Ascending aorta (tissue), 2 donors: Measurements from ENCODE around the gene DBF4B. TPM values are rescaled to one million over a fixed set of nuclear protein-coding genes. Genes with fewer than 3 reads are reported as not detected.
"Not testable (repeated sequence)": the region's sequence is repeated elsewhere in the genome, so short reads cannot be mapped to it uniquely, and the experiment has no call there.

ENCODE experiments used
- DNase-seq, 2 donors: peaks; one replicate each; pipeline ENCODE4 v3.0.0-alpha.2; 2019; ENCODE audit warnings: low spot score in 2 of 2
- H3K27ac ChIP-seq, 2 donors: fragments of 200-600 bp; sonication (generic); one replicate each; pipeline ENCODE4 v1.5.1; 2016 to 2017; ENCODE audit warnings: mild to moderate bottlenecking in 1 of 2
- H3K27me3 ChIP-seq: fragments of 200-600 bp; sonication (generic); one replicate; pipeline ENCODE4 v1.5.1; 2017
- H3K36me3 ChIP-seq, 2 donors: fragments of 200-600 bp; sonication (generic); one replicate each; pipeline ENCODE4 v1.5.1; 2016
- H3K4me1 ChIP-seq, 2 donors: fragments of 200-600 bp; sonication (generic); one replicate each; pipeline ENCODE4 v1.5.1; 2016 to 2017; ENCODE audit warnings: mild to moderate bottlenecking in 1 of 2
- H3K4me3 ChIP-seq, 2 donors: fragments of 200-600 bp; sonication (generic); one replicate each; pipeline ENCODE4 v1.5.1; 2016 to 2017; ENCODE audit warnings: mild to moderate bottlenecking in 1 of 2
- H3K9me3 ChIP-seq, 2 donors: fragments of 200-600 bp; sonication (generic); one replicate each; pipeline ENCODE4 v1.5.1; 2016
- CTCF ChIP-seq, 3 experiments: fragments of 200-600 bp in 2 of 3; fragments of 450-650 bp in 1 of 3; sonication (generic) in 2 of 3; IDR thresholded peaks; one replicate each; pipeline ENCODE4 v1.5.1; 2016 to 2019; ENCODE audit warnings: antibody characterized with exemption in 3 of 3, mild to moderate bottlenecking in 1 of 3, moderate library complexity in 1 of 3
- intact Hi-C: fragments of 100-400 bp; cut with DNase I; formaldehyde crosslinking; loops from one replicate; pipeline ENCODE4 v1.15.1; 2023
- total RNA-seq: library from RNA; depleted of rRNA; stranded (reverse); fragments of >200 nt; gene quantifications from one replicate; pipeline ENCODE4 v1.1.0, GENCODE V29; 2016

Gene DBF4B
- total RNA-seq, 1 donor from 2014 or later = 9.7 TPM

GRCh38 chr17:44688675-44689476 lies 19.6 kb upstream of the DBF4B start:
- no peaks in the 10 kb centered on the region for H3K27me3 ChIP-seq
- peaks cover 0 to 11% of the 10 kb centered on the region in 2 donors for H3K4me1 ChIP-seq
- peak overlapping the region; percentile 75 to 76 for H3K4me3 ChIP-seq
- H3K27ac ChIP-seq = peak overlapping the region; percentile 72
- H3K9me3 ChIP-seq = no peaks in the 10 kb centered on the region
- DNase-seq = no peak
- TF ChIP-seq CTCF (IDR thresholded peaks at IDR 0.05) = no peak
- intact Hi-C loops = no loop called here
- peaks cover 3 to 4% of the 10 kb centered on the region in 2 donors for H3K36me3 ChIP-seq

- intact Hi-C loops = no loop called here
- peaks cover 0 to 11% of the 10 kb centered on the region in 2 donors for H3K4me1 ChIP-seq
- H3K36me3 ChIP-seq = peaks cover 0 to 3% of the 10 kb centered on the region in 2 donors
- no peaks in the 10 kb centered on the region for H3K27me3 ChIP-seq
- peak within 1 kb of the TSS; percentile 72 for H3K27ac ChIP-seq
- H3K9me3 ChIP-seq = no peaks in the 10 kb centered on the region
- no peak for TF ChIP-seq CTCF (IDR thresholded peaks at IDR 0.05)
- DNase-seq = peak; percentile 29 to 91
- H3K4me3 ChIP-seq = peak within 1 kb of the TSS; percentile 75 to 76
Observed at GRCh38 chr17:44689477-44690217, 18.8 kb upstream of the DBF4B start, which contains the start of gene CCDC43. CCDC43 (minus strand) TSS chr17:44689776; CDS start chr17:44689753, 23 bp downstream.

DNA sequence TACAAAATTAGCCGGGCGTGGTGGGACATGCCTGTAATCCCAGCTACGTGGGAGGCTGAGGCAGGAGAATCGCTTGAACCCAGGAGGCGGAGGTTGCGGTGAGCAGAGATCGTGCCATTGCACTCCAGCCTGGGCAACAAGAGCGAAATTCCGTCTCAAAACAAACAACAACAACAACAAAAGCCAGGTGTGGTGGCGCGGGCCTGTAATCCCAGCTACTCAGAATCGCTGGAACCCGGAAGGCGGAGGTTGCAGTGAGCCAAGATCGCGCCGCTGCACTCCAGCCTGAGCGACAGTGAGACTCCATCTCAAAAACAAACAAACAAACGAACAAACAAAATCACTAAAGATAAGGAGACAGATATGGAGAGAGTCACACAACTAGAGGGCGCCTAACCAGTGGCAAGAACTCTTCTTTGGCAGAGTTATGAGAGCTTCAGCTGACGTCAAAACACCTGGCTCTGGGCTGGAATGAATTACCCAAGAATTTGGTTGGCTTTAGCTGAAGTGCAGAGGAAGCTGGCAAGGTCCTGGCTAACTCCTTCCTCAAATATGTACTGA lies 17.6 kb upstream of the DBF4B start:
- intact Hi-C loops, H3K9me3 ChIP-seq, H3K4me3 ChIP-seq, H3K36me3 ChIP-seq, H3K27me3 ChIP-seq, DNase-seq: not testable (repeated sequence)
- Histone ChIP-seq H3K27ac (peak overlapping the region in 1 of 2 donors; percentile 72), H3K4me1 (peaks cover 0 to 11% of the 10 kb centered on the region in 2 donors)

DNA sequence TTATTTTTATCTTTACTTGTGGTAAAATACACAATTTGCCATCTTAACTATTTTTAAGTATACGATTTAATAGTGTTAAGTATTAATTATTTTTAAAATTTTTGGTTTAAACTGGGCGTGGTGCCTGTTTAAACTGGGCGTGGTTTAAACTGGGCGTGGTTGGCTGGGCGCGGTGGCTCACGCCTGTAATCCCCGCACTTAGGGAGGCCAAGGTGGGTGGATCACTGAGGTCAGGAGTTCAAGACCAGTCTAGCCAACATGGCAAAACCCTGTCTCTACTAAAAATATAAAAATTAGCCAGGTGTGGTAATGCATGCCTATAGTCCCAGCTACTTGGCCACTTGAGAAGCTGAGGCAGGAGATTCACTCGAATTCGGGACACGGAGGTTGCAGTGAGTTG lies 14.9 kb upstream of the DBF4B start:
- Histone ChIP-seq H3K27ac (no peak overlapping the region), H3K27me3 (no peaks in the 10 kb centered on the region), H3K4me1 (peaks cover 0 to 8% of the 10 kb centered on the region in 2 donors), H3K9me3 (no peaks in the 10 kb centered on the region), H3K4me3 (no peak overlapping the region), H3K36me3 (no peaks in the 10 kb centered on the region)
- DNase-seq = no peak
- TF ChIP-seq CTCF (IDR thresholded peaks at IDR 0.05) = no peak
- intact Hi-C loops = no loop called here

DNA sequence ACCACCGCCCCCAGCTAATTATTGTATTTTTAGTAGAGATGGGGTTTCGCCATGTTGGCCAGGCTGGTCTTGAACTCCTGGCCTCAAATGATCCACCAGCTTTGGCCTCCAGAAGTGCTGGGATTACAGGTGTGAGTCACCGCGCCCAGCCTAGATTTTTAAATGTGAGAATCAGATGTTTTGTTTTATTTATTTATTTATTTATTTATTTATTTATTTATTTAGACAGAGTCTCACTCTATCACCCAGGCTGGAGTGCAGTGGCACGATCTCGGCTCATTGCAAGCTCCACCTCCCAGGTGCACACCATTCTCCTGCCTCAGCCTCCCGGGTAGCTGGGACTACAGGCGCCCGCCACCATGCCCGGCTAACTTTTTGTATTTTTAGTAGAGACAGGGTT lies 8.2 kb upstream of the DBF4B start:
- H3K36me3 ChIP-seq, H3K4me1 ChIP-seq, H3K4me3 ChIP-seq, DNase-seq, H3K9me3 ChIP-seq, intact Hi-C loops, H3K27ac ChIP-seq, H3K27me3 ChIP-seq: not testable (repeated sequence)

GRCh38 chr17:44707755-44708400 lies 587 bp upstream of the DBF4B start:
- TF ChIP-seq CTCF (IDR thresholded peaks at IDR 0.05) = no peak
- DNase-seq = no peak
- peak overlapping the region; percentile 64 to 67 for H3K27ac ChIP-seq

More at GRCh38 chr17:44707755-44708400, 587 bp upstream of the DBF4B start:
- Histone ChIP-seq H3K9me3 (no peaks in the 10 kb centered on the region), H3K27me3 (no peaks in the 10 kb centered on the region), H3K4me1 (peaks cover 0 to 8% of the 10 kb centered on the region in 2 donors), H3K4me3 (peak overlapping the region; percentile 88 to 92), H3K36me3 (no peaks in the 10 kb centered on the region)
- intact Hi-C loops = loop anchor here (2.0 kb wide), 1 partner anchor 151 kb away; the partner anchor contains the start of gene FZD2
